ENCODE results near the gene MEST.

DNA sequence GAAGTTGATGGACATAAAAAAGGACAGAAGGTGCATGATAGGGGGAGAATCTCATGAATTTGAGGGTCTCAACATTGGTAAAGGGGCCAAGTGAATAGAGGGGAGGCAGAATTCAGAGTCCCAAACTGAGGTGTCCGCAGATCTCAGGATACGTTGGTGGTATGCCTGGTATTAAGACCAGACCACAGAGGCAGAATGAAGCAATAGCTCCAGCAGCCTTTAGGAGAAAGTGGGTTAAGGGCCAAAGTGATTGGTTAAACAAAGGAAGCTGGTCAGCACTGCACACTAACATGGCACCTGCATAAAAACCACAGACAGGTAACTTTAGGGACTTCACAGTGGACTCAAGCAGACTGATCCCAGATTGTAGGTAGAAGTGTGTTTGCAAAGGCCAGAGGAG, 37.5 kb downstream of the MEST start:
- TF ChIP-seq, protein P1, sequence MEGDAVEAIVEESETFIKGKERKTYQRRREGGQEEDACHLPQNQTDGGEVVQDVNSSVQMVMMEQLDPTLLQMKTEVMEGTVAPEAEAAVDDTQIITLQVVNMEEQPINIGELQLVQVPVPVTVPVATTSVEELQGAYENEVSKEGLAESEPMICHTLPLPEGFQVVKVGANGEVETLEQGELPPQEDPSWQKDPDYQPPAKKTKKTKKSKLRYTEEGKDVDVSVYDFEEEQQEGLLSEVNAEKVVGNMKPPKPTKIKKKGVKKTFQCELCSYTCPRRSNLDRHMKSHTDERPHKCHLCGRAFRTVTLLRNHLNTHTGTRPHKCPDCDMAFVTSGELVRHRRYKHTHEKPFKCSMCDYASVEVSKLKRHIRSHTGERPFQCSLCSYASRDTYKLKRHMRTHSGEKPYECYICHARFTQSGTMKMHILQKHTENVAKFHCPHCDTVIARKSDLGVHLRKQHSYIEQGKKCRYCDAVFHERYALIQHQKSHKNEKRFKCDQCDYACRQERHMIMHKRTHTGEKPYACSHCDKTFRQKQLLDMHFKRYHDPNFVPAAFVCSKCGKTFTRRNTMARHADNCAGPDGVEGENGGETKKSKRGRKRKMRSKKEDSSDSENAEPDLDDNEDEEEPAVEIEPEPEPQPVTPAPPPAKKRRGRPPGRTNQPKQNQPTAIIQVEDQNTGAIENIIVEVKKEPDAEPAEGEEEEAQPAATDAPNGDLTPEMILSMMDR (IDR thresholded peaks at IDR 0.05; ENCODE audit: borderline replicate concordance, extremely low read depth, low read length, poor library complexity, severe bottlenecking) = no peak
- TF ChIP-seq EZH2 (IDR thresholded peaks at IDR 0.05; ENCODE audit: borderline replicate concordance, low read depth, low read length, severe bottlenecking) = no peak

Measured in DND-41 (cell line).